ENCODE data around the gene SH2D3A.

DNA sequence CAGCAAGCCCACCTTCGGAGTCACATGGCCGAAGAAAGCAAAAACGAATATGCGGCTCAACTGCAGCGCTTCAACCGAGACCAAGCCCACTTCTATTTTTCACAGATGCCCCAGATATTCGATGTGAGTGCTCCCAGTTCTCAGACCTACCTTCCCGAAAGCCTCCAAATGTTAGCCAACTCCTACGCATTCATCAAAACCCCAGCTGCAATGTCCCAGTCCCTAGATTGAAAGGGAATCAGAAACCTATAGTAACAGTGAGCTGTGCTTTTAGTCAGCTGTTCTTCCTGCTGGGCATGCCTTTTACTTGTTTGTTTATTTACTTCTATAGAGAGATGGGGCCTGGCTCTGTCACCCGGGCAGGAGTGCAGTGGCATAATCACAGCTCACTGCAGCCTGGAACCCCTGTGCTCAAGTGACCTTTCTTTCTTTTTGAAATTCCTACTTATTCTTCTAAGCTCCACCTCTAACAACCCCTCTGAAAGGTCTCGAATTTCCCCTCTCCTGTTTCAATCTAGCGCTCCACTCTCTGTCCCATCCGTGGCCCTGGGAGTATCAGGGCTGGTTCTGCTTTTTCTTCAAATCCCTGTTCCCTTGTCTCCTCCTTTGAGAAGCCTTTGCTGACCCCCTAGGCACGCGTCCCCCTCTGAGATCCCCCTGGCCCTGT, 23.4 kb downstream of the SH2D3A start:
- TF ChIP-seq, protein P1, sequence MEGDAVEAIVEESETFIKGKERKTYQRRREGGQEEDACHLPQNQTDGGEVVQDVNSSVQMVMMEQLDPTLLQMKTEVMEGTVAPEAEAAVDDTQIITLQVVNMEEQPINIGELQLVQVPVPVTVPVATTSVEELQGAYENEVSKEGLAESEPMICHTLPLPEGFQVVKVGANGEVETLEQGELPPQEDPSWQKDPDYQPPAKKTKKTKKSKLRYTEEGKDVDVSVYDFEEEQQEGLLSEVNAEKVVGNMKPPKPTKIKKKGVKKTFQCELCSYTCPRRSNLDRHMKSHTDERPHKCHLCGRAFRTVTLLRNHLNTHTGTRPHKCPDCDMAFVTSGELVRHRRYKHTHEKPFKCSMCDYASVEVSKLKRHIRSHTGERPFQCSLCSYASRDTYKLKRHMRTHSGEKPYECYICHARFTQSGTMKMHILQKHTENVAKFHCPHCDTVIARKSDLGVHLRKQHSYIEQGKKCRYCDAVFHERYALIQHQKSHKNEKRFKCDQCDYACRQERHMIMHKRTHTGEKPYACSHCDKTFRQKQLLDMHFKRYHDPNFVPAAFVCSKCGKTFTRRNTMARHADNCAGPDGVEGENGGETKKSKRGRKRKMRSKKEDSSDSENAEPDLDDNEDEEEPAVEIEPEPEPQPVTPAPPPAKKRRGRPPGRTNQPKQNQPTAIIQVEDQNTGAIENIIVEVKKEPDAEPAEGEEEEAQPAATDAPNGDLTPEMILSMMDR (IDR thresholded peaks at IDR 0.05), result no peak
- TF ChIP-seq POLR2A (IDR thresholded peaks at IDR 0.05), result no peak
- TF ChIP-seq EP300 (IDR thresholded peaks at IDR 0.05), result no peak
